Adrenal gland (tissue), 5 donors: ENCODE results near the gene CCDC169.

Experiments used
- CTCF ChIP-seq, 6 experiments: fragments of 450-650 bp in 4 of 6; fragments of 200-600 bp in 2 of 6; sonication (generic) in 1 of 6; IDR thresholded peaks; 1 replicate in 5 of 6; 2 replicates in 1 of 6; pipeline versions ENCODE4 v1.5.1 to v1.8.0; 2016 to 2021; ENCODE audit warnings: antibody characterized with exemption in 6 of 6, mild to moderate bottlenecking in 2 of 6, moderate library complexity in 1 of 6
- POLR2A ChIP-seq, 2 donors: fragments of 450-650 bp; IDR thresholded peaks; one replicate each; pipeline ENCODE4 v1.6.1; 2017; ENCODE audit warnings: antibody characterized with exemption in 2 of 2, mild to moderate bottlenecking in 2 of 2, moderate library complexity in 1 of 2
- donor health status: DM: no; HTN: no; CAD: no.

- TF ChIP-seq CTCF (IDR thresholded peaks at IDR 0.05) (no peak), POLR2A (IDR thresholded peaks at IDR 0.05) (no peak)
Observed at GRCh38 chr13:36329361-36329760, 31.7 kb upstream of the CCDC169 start.
